Amygdala (tissue), 56 donors: ENCODE data around the gene LRCH1.

Experiments
- DNase-seq, 56 donors: peaks; one replicate each; lab custom pipeline; 2025; lab: John Stamatoyannopoulos, UW

The LRCH1 gene

DNA sequence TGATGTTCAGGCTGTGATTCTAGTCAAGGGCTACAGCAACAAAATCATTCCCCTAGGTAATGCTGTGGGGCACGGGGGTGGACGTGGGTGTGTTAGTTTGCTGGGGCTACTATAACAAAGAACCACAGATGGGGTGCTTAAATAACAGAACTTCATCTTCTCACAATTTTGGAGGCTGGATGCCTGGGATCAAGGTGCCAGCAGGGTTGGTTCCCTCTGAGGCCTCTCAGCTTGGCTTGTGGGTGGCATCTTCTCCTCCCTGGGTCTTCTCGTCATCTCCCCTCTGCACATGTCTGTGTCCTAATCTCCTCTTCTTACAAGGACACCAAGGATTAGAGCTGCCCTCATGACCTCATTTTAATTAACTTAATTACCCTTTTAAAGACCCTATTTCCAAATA is 129.0 kb downstream of the LRCH1 start:
- DNase-seq, result no peak

GRCh38 chr13:46682707-46683106 is 129.7 kb downstream of the LRCH1 start:
- DNase-seq, result no peak

DNA sequence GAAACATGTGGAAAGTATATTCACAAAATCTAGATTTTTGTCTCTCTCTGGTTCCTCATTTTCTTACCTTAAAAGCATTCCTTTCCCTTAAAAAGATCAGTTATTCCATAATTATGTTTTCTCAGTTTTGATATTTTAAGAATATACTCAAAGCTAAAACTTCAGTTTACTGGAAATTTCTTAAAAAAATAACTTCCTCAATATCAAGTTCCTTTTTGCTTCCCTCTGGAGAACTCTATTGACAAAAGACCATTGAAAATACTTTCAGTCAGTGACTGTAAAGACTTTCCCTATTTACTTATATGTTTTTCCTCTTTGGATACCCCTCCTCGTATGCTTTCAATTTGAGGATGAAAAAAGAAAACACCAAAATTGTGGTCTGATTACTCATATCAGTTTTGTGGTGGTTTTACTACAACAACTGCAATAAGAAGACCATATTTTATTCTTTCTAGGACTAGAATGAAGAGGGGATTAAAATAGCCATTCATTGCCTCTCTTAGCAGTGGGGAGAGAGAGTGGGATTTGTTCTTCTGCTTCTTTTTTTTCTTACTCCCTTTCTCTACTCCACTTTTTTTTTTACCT is 130.8 kb downstream of the LRCH1 start:
- no peak for DNase-seq

- no peak for DNase-seq
Measured at GRCh38 chr13:46684287-46685001, 131.5 kb downstream of the LRCH1 start.

DNA sequence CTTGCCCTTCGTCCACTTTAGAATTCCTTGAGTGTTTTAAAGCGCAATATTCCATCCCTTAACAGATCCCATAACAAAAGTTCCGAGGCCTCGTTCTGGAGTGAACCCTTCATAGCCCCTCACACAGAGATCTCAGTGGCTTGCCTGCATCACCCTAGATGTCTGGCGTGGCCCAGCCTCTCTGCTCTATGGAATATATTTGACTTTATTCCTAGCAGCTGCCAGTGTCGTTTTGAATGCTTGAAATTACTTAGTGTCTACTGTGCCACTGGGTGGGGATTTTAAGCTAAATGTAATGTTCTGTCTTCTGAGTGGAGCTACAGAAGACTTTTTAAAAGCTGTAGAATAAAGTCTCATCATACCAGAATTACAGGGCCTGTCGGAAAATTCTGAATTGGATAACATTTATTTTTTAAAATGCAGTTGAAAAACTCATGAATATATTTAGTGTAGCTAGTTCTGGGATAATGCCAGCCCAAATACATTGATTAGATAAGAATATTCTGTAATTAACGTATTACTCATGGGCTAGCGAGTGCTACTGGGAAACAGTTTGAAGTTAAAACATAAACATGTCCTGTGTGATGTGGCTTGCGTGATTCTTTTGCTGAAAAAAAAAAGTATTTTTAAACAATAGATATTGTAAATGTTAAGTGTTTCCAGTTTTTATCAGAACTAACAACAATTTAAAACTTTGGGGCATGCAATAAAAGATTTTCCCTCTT is 132.2 kb downstream of the LRCH1 start:
- no peak for DNase-seq

GRCh38 chr13:46686171-46686570 is 133.2 kb downstream of the LRCH1 start:
- no peak for DNase-seq

DNA sequence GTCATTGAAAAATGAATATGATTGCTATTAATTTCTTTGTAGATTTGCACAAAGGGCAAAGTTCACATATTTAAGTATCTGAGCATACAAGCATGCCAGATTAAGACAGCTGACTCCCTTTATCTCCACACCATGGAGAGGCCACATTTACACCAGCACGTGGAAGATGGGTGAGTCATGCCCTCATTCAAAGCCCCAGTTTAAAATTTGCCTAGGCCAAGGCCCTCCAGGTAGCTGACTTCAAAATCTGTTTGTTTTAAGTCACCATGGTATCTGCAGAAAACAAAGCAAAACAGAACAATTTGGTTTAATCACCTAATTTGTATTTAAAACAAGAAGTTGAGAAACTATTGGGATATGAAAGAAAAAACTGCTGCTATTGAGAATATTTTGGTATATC is 134.8 kb downstream of the LRCH1 start:
- DNase-seq, result no peak

GRCh38 chr13:46688306-46688705 is 135.3 kb downstream of the LRCH1 start:
- no peak for DNase-seq

DNA sequence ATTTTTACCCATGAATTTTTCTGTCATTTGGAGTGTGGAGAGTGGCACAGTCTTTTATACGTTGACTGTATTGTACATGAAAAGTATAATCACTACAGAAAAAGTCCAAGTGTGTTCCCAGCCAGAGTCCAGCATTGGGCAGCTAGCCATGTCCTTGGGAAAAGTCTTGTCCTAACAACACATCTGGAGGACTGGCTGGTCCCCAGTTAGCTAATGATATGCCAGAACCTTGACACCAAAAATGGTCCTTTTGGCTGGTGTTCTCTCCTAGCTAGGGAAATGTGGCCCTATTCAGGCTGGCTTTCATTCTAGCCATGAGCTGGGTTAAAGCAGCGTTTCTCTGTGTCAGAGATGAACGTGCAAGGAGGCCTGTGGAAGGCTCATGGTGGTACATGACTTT is 145.0 kb downstream of the LRCH1 start:
- DNase-seq, result no peak

DNA sequence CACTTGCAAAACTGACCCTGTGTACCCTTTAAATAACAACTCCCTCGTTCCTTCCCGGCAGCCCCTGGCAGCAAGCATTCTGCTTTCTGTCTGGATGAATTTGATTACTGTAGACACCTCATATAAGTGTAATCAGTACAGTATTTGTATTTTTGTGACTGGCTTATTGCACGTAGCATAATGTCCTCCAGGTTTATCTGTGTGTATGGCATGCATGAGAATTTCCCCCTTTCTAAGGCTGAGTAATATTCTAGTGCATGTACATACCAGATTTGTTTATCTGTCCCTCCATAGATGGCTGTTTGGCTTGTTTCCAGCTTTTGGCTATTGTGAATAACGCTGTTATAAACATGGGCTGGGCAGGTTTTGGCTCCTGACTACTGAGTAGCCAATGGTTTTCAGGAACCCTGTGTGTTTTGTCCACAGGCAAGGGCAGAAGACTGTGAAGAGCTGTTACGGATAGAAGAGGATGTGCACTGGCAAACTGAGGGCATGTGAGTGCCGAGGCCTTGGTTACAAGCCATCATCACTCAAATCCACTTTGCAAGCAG is 146.0 kb downstream of the LRCH1 start:
- DNase-seq, result no peak

DNA sequence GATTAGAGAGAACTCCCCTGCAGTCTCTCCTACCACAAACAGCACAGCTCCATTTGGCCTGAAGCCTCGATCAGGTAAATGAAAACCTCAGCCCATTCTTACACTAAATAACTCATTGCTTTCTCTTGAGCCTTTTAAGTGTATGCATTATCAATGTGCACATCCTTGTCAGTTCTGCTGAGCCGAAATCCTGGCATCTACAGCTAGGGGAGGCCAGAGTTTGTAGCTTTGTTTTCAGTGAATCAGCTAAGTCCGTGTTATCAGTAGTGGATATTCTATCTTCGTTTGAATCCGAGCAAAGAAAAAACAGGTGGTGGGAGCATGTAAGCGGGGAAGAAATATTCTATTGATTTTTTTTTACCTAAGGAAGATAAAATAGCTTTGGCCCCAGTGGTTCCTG is 159.6 kb downstream of the LRCH1 start:
- no peak for DNase-seq

GRCh38 chr13:46715363-46715762 is 162.4 kb downstream of the LRCH1 start:
- DNase-seq, result no peak

DNA sequence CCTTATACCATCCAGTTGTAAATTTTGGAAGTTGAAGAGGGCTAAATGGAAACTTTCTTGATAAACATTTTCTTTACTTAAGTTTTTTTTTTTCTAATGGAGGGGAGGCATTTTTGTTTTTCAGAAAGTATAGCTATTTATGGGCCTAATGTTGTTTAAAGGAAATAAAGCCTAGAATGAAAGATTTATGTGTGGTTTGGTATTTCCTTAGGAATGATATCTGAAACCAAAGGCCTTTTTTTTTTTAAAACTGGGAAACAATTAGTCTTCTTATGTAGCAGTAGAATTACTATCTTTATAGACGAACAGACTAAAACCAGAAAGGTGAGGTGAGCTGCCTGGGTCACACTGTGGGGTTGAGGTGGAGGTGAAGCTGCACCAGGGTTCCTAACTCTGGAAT is 163.9 kb downstream of the LRCH1 start:
- DNase-seq, result no peak

DNA sequence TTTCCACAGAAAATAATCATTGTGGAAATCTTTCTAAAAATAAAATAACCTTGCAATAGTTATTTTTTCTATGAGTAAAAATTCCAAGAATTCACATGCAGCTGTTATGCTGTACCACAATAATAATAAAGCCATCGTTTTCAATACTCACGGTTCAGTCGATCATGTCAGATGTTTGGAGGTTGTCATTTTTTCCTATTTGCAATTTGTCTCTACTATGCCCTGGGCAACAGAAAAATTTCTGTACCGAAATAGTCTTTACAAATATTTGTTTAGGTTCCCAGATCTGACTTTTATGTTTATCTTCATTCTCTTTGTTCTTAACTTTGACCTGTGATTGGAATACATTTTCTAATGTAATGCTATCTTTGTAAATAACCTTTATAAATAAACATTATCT is 164.3 kb downstream of the LRCH1 start:
- DNase-seq, result no peak

DNA sequence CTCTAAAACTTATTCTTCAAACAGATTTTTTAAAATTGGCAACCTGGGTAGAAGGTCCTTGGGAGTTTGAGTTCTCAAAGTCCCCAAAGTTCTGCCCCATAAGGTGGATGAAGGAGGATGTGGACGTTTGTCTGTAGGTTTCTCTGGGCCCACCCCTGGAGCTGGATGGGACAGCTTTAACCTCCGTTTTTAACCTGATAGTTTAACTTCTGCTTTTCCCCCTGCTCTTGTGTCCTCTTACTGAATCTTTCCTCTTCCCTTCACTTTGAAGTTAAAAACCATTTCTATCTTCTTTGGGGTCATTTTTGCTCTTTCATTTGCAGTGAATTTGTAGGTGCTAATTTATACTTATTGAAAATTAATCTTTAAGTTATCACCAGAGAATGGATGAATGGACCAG is 164.9 kb downstream of the LRCH1 start:
- no peak for DNase-seq

GRCh38 chr13:46720189-46720588 is 167.2 kb downstream of the LRCH1 start:
- DNase-seq, result no peak

DNA sequence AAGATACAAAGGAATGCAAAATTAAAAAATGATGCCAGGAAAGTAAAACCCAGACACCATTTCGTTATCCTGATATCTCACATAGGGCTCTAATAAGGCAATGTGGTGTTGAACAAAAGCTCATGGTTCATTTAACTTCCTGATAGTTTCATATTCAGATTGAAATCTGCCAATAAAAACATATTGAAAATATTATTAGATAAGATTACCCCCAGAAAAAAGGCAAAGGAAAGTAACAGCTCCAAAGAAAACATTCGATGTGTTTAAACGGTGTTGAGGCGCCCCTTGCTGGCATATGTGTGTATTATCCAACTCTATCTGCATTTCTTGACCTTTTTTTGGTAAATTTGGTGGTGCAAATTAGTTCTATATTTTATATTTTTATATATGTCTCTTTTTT is 168.1 kb downstream of the LRCH1 start:
- DNase-seq, result peak in 22 of 56 donors; percentile 0 to 64 (median 7)

DNA sequence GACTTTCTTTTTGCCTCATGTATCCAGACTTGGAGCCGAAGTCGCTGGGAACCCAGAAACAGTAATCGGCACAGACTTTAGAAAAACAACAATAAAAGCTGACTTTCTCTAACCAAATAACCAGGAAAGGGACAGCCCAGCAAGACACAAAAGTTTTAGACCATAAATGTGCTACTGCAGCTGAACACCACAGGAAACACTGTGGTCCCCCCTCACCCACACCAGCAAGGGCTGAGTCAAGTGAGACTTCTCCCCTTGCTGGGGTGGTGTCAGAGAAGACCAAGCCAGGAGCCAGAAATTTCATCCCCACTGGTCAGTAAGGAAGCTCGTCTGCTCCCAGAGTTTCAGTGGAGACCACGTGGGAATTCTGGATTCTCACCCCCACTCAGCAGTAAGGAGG is 173.4 kb downstream of the LRCH1 start:
- DNase-seq, result no peak

- no peak for DNase-seq
Measured at GRCh38 chr13:46728777-46729176, 175.8 kb downstream of the LRCH1 start.

DNA sequence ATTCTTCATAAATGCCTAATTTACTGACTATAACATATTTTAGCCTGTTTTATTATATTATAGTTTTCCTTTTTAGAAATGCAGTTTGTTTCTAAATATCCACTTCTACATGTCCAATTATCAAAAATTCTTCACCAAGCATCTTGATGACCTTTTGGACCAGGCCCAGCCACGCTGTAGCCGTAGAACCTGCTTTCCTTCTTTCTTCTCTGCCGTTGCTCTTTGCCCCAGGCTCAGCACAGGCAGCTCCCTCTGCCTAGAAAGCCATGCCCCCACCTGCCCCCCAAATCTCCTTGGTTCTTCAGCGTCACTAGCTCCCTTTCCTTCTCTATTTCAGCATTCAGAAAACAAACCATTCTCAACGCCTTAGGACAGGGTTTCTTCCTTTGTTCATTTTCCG is 178.6 kb downstream of the LRCH1 start:
- DNase-seq, result no peak

DNA sequence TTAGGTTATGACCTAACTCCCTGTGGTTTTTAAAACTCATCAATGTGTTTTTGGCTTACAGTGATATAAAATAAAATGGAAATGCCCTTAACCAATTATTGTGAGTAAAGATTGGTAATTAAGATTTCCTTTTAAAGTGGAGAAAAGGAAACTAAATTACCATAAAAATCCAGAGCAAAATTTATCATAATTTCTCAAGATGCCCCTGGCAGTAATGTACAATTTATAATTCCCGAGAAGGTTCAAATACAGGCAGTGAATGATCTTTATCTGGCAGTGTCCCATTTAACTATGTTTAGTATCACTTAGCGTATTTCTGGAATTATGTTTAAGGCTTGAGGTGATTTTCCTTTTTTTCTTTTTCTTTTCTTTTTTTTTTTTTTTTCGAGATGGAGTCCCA is 182.5 kb downstream of the LRCH1 start:
- DNase-seq, result no peak
